Endothelial cell of umbilical vein (primary cell): ENCODE results near the gene BMP8B. TPM values are rescaled to one million over a fixed set of nuclear protein-coding genes. Genes with fewer than 3 reads are reported as not detected.
"Not testable (repeated sequence)": the region's sequence is repeated elsewhere in the genome, so short reads cannot be mapped to it uniquely, and the experiment has no call there.

Source experiments
- BruUV-seq: library from RNA; stranded (reverse); fragments of 400-500 nt; replicated peaks from 2 replicates; lab custom pipeline; 2021; lab: Mats Ljungman, UMichigan
- CTCF ChIA-PET: fragments of 300-600, 350-600 bp; sonication (Branson Sonifier 250); formaldehyde crosslinking; loops from one replicate; lab custom pipeline; 2021; ENCODE audit warnings: antibody characterized with exemption, inconsistent platforms; lab: Charles Lee
- POLR2A ChIA-PET: fragments of 300-600, 350-600 bp; sonication (Branson Sonifier 250); formaldehyde crosslinking; loops from one replicate; lab custom pipeline; 2021; ENCODE audit warnings: antibody characterized with exemption, inconsistent platforms; lab: Charles Lee
- DNase-seq: peaks from one replicate; pipeline ENCODE4 v3.0.0-alpha.2; 2011; ENCODE audit warnings: low read depth, low spot score
- FAIRE-seq: peaks from 2 replicates; lab custom pipeline; 2011; peaks lifted over from hg19 to GRCh38; lab: Jason Lieb, UNC
- H2AFZ ChIP-seq: 2 replicates; pipeline ENCODE4 v1.6.0; 2012; ENCODE audit warnings: low read depth, low read length, control low read depth, inconsistent platforms
- H3K27ac ChIP-seq: 2 replicates; pipeline ENCODE4 v1.5.1; 2011; ENCODE audit warnings: low read depth, mild to moderate bottlenecking, control low read depth, low read length, moderate library complexity; ENCODE audit not compliant: insufficient read depth
- H3K27me3 ChIP-seq, 2 experiments: 2 replicates each; pipeline versions ENCODE4 v1.6.0 to v1.6.1; 2011; ENCODE audit warnings: low read length in 2 of 2, mixed read lengths in 1 of 2; ENCODE audit not compliant: control insufficient read depth in 2 of 2, insufficient read depth in 2 of 2
- H3K36me3 ChIP-seq, 2 experiments: 2 replicates in 1 of 2; 3 replicates in 1 of 2; pipeline ENCODE4 v1.5.1; 2011; ENCODE audit warnings: low read length in 2 of 2, mild to moderate bottlenecking in 1 of 2, moderate library complexity in 1 of 2; ENCODE audit not compliant: control insufficient read depth in 2 of 2, insufficient read depth in 2 of 2; ENCODE audit errors: extremely low read depth in 1 of 2
- H3K4me1 ChIP-seq: 3 replicates; pipeline ENCODE4 v1.5.1; 2011; ENCODE audit warnings: mild to moderate bottlenecking, low read length; ENCODE audit not compliant: control insufficient read depth, insufficient read depth; ENCODE audit errors: extremely low read depth
- H3K4me2 ChIP-seq: 2 replicates; pipeline ENCODE4 v1.6.1; 2011; ENCODE audit warnings: low read length, control low read depth, mixed read lengths; ENCODE audit not compliant: insufficient read depth
- H3K4me3 ChIP-seq, 3 experiments: fragments of 200-600 bp in 1 of 3; sonication (generic), shearing (Covaris generic) in 1 of 3; replicated peaks in 1 of 3; 2 replicates each; pipeline ENCODE4 v1.5.1; 2011 to 2016; ENCODE audit warnings: control low read depth in 3 of 3, low read length in 3 of 3, mild to moderate bottlenecking in 2 of 3, inconsistent platforms in 1 of 3, low read depth in 1 of 3, moderate library complexity in 1 of 3; ENCODE audit not compliant: insufficient read depth in 1 of 3
- H3K79me2 ChIP-seq: 2 replicates; pipeline ENCODE4 v1.6.0; 2012; ENCODE audit warnings: low read length, inconsistent platforms; ENCODE audit not compliant: control insufficient read depth, insufficient read depth
- H3K9ac ChIP-seq: replicated peaks from 2 replicates; pipeline ENCODE3; 2011; ENCODE audit warnings: low read length, control low read depth; ENCODE audit not compliant: insufficient read depth; ENCODE audit errors: extremely low read depth
- H3K9me1 ChIP-seq: replicated peaks from 3 replicates; pipeline ENCODE4 v1.6.0; 2011; ENCODE audit warnings: mild to moderate bottlenecking, low read length; ENCODE audit not compliant: control insufficient read depth, insufficient read depth; ENCODE audit errors: extremely low read depth
- H3K9me3 ChIP-seq: replicated peaks from 2 replicates; pipeline ENCODE4 v1.5.1; 2012; ENCODE audit warnings: low read length, inconsistent platforms; ENCODE audit not compliant: control insufficient read depth, insufficient read depth
- H4K20me1 ChIP-seq: replicated peaks from 2 replicates; pipeline ENCODE3; 2011; ENCODE audit warnings: mild to moderate bottlenecking, low read length; ENCODE audit not compliant: control insufficient read depth, insufficient read depth; ENCODE audit errors: extremely low read depth
- FOS ChIP-seq: IDR thresholded peaks from 2 replicates; pipeline ENCODE4 v1.6.1; 2011; ENCODE audit warnings: mild to moderate bottlenecking, low read length, moderate library complexity, borderline replicate concordance; ENCODE audit not compliant: insufficient read depth
- GATA2 ChIP-seq: IDR thresholded peaks from 2 replicates; pipeline ENCODE4 v1.7.0; 2011; ENCODE audit warnings: low read depth, mild to moderate bottlenecking, moderate library complexity, mixed read lengths, low read length; ENCODE audit not compliant: insufficient read length, insufficient read depth
- JUN ChIP-seq: IDR thresholded peaks from 2 replicates; pipeline ENCODE4 v1.6.1; 2011; ENCODE audit warnings: borderline replicate concordance, low read depth; ENCODE audit not compliant: insufficient read length, insufficient read depth
- dilution Hi-C: fragments of 300-500 bp; cut with MboI; formaldehyde crosslinking; loops from one replicate; pipeline ENCODE4 v1.15.0; 2019; ENCODE audit warnings: low sequenced_read_pairs; ENCODE audit not compliant: extremely low pct_ligation_motif_present
- intact Hi-C: fragments of 100-400 bp; cut with micrococcal nuclease; formaldehyde crosslinking; loops from one replicate; pipeline ENCODE4 v1.10.0; 2022
- polyA plus RNA-seq, 4 experiments: library from polyadenylated mRNA; depleted of rRNA in 3 of 4; stranded (reverse) in 3 of 4; unstranded in 1 of 4; fragments of >200 nt; gene quantifications; 2 replicates each; pipeline versions ENCODE4 v1.2.1 to v1.2.3, GENCODE V29; 2011 to 2012; ENCODE audit warnings: missing spikeins in 1 of 4
- total RNA-seq: library from RNA; stranded (reverse); gene quantifications from 2 replicates; pipeline ENCODE4 v1.2.3, GENCODE V29; 2021
- TF ChIP-seq, protein P1 (sequence below): IDR thresholded peaks from 2 replicates; pipeline ENCODE4 v1.6.1; 2011; ENCODE audit not compliant: insufficient read depth, insufficient read length

BMP8B gene
- total and polyA plus RNA-seq, 2 donors (not counting 3 experiments of a cell fraction or from before 2014, with no cell fraction given), result 0.07 TPM; not detected in 1

DNA sequence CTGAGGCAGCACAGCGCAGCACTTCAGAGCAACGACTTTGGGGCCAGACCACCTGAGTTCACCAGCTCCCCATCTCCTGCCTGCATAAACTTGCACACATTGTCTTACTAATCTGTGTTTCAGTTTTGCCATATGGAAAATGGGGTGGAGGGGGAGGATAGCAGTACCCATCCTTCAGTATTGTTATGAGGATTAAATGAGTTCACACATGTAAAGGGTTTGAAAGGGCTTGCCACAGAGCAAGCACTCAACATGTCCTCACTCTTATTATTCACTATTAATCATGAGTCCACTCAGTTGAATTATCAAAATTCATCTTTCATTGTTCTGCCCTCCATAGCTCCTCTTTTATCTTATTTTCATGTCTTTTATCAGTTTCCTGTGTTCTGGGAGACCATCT is 40.1 kb upstream of the BMP8B start:
- no peak for FAIRE-seq

DNA sequence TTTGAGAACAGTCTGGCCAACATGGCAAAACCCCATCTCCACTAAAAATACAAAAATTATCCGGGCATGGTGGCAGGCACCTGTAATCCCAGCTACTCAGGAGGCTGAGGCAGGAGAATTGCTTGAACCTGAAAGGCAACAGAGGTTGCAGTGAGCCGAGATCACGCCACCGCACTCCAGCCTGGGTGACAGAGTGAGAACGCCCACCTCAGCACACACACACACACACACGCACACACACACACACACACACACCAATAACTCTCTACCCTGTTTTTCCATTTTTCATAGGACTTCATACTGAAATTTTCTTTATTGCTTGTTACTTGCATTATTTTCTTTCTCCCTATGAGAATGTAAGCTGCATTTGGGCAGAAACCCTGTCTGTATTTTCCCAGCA is 39.6 kb upstream of the BMP8B start:
- FAIRE-seq, POLR2A ChIA-PET, H3K4me3 ChIP-seq, H3K79me2 ChIP-seq, intact Hi-C loops, BruUV-seq, H3K9me1 ChIP-seq, DNase-seq, H3K9me3 ChIP-seq, H4K20me1 ChIP-seq, H3K27me3 ChIP-seq, H3K9ac ChIP-seq, H3K4me1 ChIP-seq, H2AFZ ChIP-seq, H3K27ac ChIP-seq, dilution Hi-C loops, H3K4me2 ChIP-seq, H3K36me3 ChIP-seq: not testable (repeated sequence)
- CTCF ChIA-PET, result interaction anchor here (0.8 to 2.9 kb wide), 3 partner anchors 9 to 74 kb away, joined by 3 to 15 read pairs (median 6); partner anchors contain the start of gene MYCL

More for the DNA sequence above, 40.1 kb upstream of the BMP8B start:
- H3K79me2 ChIP-seq, result no peaks in the 10 kb centered on the region
- no peaks in the 10 kb centered on the region for H4K20me1 ChIP-seq
- DNase-seq, result no peak
- H3K9ac ChIP-seq, result no peak overlapping the region
- dilution Hi-C loops (no loop called here), intact Hi-C loops (no loop called here)
- CTCF ChIA-PET, result interaction anchor here (0.8 to 2.9 kb wide), 2 partner anchors 11 to 73 kb away, joined by 3 to 15 read pairs; partner anchors contain the start of gene MYCL
- H3K36me3 ChIP-seq, result no peaks in the 10 kb centered on the region
- no peak overlapping the region for H2AFZ ChIP-seq
- H3K4me1 ChIP-seq, result no peaks in the 10 kb centered on the region
- no peak overlapping the region for H3K27ac ChIP-seq
- TF ChIP-seq GATA2 (no peak), JUN (no peak), FOS (no peak)
- TF ChIP-seq, protein P1, sequence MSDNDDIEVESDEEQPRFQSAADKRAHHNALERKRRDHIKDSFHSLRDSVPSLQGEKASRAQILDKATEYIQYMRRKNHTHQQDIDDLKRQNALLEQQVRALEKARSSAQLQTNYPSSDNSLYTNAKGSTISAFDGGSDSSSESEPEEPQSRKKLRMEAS, result no peak
- no peaks in the 10 kb centered on the region for H3K9me3 ChIP-seq
- BruUV-seq, result no TSS peak
- H3K27me3 ChIP-seq, result no peaks in the 10 kb centered on the region
- H3K4me2 ChIP-seq, result no peak overlapping the region
- no peak overlapping the region for H3K4me3 ChIP-seq
- POLR2A ChIA-PET, result no interaction called here
- H3K9me1 ChIP-seq, result no peaks in the 10 kb centered on the region
